HL-60/S4 treated with retinoic acid at 250 ng/mL for 4 days and 3 days (cell line): ENCODE data around the gene AHNAK.

Experiments used
- in situ Hi-C: fragments of 300-500 bp; cut with MboI; formaldehyde crosslinking; loops from 2 replicates; pipeline ENCODE4 v1.7.0; 2022; ENCODE audit warnings: low sequenced_read_pairs

AHNAK gene

GRCh38 chr11:62554387-62555167 lies 8.0 kb upstream of the AHNAK start:
- in situ Hi-C loops: loop anchor here (25.0 kb wide), 1 partner anchor 142 kb away; the partner anchor contains the start of gene SCGB1A1

- in situ Hi-C loops: loop anchor here (25.0 kb wide), 1 partner anchor 142 kb away; the partner anchor contains the start of gene SCGB1A1
Measured at GRCh38 chr11:62553839-62554361, 7.3 kb upstream of the AHNAK start.

GRCh38 chr11:62553080-62553838 lies 6.7 kb upstream of the AHNAK start:
- in situ Hi-C loops: loop anchor here (25.0 kb wide), 1 partner anchor 141 kb away; the partner anchor contains the start of gene SCGB1A1

- in situ Hi-C loops: loop anchor here (25.0 kb wide), 1 partner anchor 140 kb away; the partner anchor contains the start of gene SCGB1A1
Measured at GRCh38 chr11:62552485-62553079, 6.0 kb upstream of the AHNAK start.

GRCh38 chr11:62550478-62550877 lies 3.9 kb upstream of the AHNAK start:
- in situ Hi-C loops: loop anchor here (25.0 kb wide), 1 partner anchor 138 kb away; the partner anchor contains the start of gene SCGB1A1

GRCh38 chr11:62548545-62549335 lies 2.1 kb upstream of the AHNAK start:
- in situ Hi-C loops: no loop called here

- in situ Hi-C loops: no loop called here
Measured at GRCh38 chr11:62547691-62548281, 1.2 kb upstream of the AHNAK start.

GRCh38 chr11:62546929-62547625 lies 471 bp upstream of the AHNAK start:
- in situ Hi-C loops: no loop called here

- in situ Hi-C loops: no loop called here
Measured at GRCh38 chr11:62545437-62546243, 966 bp downstream of the AHNAK start.

GRCh38 chr11:62544581-62545436 lies 1.8 kb downstream of the AHNAK start:
- in situ Hi-C loops: no loop called here

GRCh38 chr11:62543680-62544444 lies 2.7 kb downstream of the AHNAK start:
- in situ Hi-C loops: no loop called here

GRCh38 chr11:62542750-62543567 lies 3.6 kb downstream of the AHNAK start:
- in situ Hi-C loops: no loop called here

- in situ Hi-C loops: no loop called here
Measured at GRCh38 chr11:62542111-62542745, 4.4 kb downstream of the AHNAK start.

- in situ Hi-C loops: no loop called here
Measured at GRCh38 chr11:62540804-62541701, 5.6 kb downstream of the AHNAK start.
